22Rv1 (cell line): Measurements from ENCODE around the gene AUTS2.

ENCODE experiments used
- CTCF ChIP-seq: fragments of 450-650 bp; IDR thresholded peaks from 2 replicates; pipeline ENCODE4 v1.5.1; 2017; ENCODE audit warnings: mild to moderate bottlenecking
- ZFX ChIP-seq: fragments of 450-650 bp; IDR thresholded peaks from 2 replicates; pipeline ENCODE4 v1.6.1; 2017; ENCODE audit warnings: antibody characterized with exemption, borderline replicate concordance

GRCh38 chr7:69610374-69611084 lies 12.3 kb downstream of the AUTS2 start:
- no peak for TF ChIP-seq CTCF
- TF ChIP-seq ZFX: no peak
